SH-SY5Y (cell line): ENCODE measurements around the gene EDEM2.

Experiments
- GATA2 ChIP-seq: IDR thresholded peaks from 2 replicates; pipeline ENCODE4 v1.6.1; 2011; ENCODE audit warnings: mild to moderate bottlenecking, low read depth, low read length
- GATA3 ChIP-seq: IDR thresholded peaks from 2 replicates; pipeline ENCODE4 v1.6.1; 2011; ENCODE audit warnings: low read depth, mild to moderate bottlenecking, low read length, moderate library complexity

The EDEM2 gene

GRCh38 chr20:35111141-35111888, 35.8 kb downstream of the EDEM2 start:
- TF ChIP-seq GATA3 (no peak), GATA2 (no peak)

GRCh38 chr20:35108921-35109320, 38.2 kb downstream of the EDEM2 start:
- no peak for TF ChIP-seq GATA3
- TF ChIP-seq GATA2 = no peak

- TF ChIP-seq GATA3 (no peak), GATA2 (no peak)
Observed at GRCh38 chr20:35106827-35107380, 40.2 kb downstream of the EDEM2 start.

- TF ChIP-seq GATA3 = no peak
- no peak for TF ChIP-seq GATA2
Observed at GRCh38 chr20:35104685-35105295, 42.3 kb downstream of the EDEM2 start.

- TF ChIP-seq GATA3 (no peak), GATA2 (no peak)
Observed at GRCh38 chr20:35101620-35102019, 45.5 kb downstream of the EDEM2 start.

- TF ChIP-seq GATA2 (no peak), GATA3 (no peak)
Observed at GRCh38 chr20:35093267-35093884, 53.8 kb downstream of the EDEM2 start.

- TF ChIP-seq GATA3 (no peak), GATA2 (no peak)
Observed at GRCh38 chr20:35092524-35093266, 54.4 kb downstream of the EDEM2 start, which contains the start of gene TRPC4AP. Gene TRPC4AP, minus strand, starts transcription at chr20:35092807. Its CDS starts 26 bp downstream, at chr20:35092781.

- no peak for TF ChIP-seq GATA2
- TF ChIP-seq GATA3 = no peak
Observed at GRCh38 chr20:35091816-35092523, 55.2 kb downstream of the EDEM2 start.

- no peak for TF ChIP-seq GATA2
- no peak for TF ChIP-seq GATA3
Observed at GRCh38 chr20:35088231-35089145, 58.6 kb downstream of the EDEM2 start.

GRCh38 chr20:35087791-35088190, 59.3 kb downstream of the EDEM2 start:
- TF ChIP-seq GATA3 = no peak
- no peak for TF ChIP-seq GATA2

GRCh38 chr20:35087355-35087754, 59.8 kb downstream of the EDEM2 start:
- TF ChIP-seq GATA2 = no peak
- no peak for TF ChIP-seq GATA3

- no peak for TF ChIP-seq GATA3
- TF ChIP-seq GATA2 = no peak
Observed at GRCh38 chr20:35085477-35086225, 61.5 kb downstream of the EDEM2 start.

- TF ChIP-seq GATA2 = no peak
- TF ChIP-seq GATA3 = no peak
Observed at GRCh38 chr20:35084998-35085397, 62.1 kb downstream of the EDEM2 start.
